Measurements from ENCODE around the gene AQP7.
"Not testable (repeated sequence)": the region's sequence is repeated elsewhere in the genome, so short reads cannot be mapped to it uniquely, and the experiment has no call there.

The AQP7 gene

DNA sequence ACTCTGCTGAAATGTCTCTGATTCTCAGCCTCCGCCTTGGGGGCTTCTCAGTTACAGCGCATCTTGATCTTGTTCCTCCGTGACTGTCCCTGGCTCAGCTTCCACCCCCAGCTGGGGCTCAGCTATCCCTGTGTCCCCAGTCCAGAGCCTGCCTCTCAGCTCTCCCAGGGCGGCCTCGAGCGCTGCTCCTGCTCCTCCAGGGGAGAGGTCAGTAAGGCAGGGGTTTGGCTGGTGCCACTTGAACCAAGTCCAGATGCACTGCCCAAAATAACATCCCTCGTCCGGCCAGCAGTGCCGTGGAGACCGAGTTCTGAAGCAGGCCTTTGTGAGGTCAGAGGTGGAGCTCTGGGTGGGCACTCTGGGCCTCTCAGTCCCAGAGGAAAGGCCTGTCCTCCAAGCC is at the start of gene AQP7:
TSS of gene AQP7 (minus strand) at position 198 of the 400 bp plus-strand sequence. CDS start 1,306 bp downstream, outside the sequence.
- DNase-seq = not testable (repeated sequence)

DNA sequence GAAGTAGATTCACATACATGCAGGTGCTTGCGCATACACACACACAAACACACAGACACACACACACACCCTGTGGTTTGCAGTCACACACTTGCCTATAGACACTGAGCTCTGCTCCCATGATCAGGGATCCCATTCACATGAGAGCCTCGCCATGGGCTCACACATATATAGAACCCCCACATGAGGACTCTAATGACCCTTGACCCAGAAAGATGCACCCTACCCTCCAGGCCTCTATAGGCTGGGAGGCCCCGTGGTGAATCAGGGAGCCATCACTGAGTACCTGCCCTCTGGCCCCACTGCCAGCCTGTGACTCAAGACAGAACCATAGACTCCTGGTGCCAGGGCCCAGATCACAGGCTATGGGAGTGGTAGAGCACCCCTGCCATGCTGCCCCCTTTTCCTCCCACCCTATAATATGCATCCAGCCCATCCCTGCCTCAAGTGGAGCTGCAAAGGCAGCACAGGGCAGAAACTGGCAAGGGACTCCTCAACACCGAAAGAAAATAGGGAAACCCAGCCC is 48.3 kb upstream of the AQP7 start:
- DNase-seq = no peak

- no peak for DNase-seq
Observed at GRCh38 chr9:33449715-33450114, 47.3 kb upstream of the AQP7 start.

GRCh38 chr9:33447799-33448553 is 45.6 kb upstream of the AQP7 start:
- DNase-seq = peak; percentile 53

DNA sequence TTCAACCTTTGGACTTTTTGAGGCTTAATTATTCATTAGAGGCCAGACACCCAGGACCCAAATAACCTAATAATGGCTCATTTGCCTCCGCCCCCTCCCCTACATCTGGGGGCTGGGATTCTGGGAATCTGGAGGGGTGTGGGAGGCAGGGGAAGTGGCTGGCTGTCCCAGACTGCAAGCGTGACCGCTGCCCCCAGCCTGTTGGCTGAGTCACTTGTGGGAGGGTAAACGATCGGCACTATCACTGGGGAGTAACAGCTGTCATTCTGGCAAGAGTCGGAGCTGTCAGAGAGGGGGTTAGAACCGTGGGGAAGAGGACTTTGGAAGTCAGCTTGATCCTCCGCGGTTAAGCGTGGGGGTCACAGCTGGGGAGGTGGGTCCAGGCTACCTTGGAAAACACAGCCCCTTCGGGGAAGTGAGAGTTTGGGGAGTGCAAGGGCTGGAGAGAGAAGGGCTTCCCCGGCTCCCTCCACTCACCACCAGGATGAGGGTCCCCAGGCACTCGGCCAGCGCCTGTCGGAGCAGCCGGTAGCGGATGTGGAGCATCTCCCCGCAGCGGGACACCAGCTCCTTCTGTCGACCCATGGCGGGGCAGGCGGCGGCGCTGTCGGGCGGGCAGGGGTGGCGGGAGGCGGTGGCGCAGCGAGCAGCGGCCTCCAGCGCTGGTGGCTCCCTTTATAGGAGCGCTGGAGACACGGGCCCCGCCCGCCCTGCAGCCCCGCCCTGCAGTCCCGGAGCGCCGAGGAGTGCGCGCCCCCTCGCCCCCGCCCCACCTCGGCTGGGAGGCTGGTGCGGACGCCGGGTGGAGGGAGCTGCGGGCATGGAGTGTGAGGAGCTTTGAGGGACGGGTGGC is 44.8 kb upstream of the AQP7 start, which contains the start of gene AQP3:
TSS of gene AQP3 (minus strand) at position 648 of the 853 bp plus-strand sequence. CDS start at position 585, 63 bp downstream.
- DNase-seq = peak; percentile 83

DNA sequence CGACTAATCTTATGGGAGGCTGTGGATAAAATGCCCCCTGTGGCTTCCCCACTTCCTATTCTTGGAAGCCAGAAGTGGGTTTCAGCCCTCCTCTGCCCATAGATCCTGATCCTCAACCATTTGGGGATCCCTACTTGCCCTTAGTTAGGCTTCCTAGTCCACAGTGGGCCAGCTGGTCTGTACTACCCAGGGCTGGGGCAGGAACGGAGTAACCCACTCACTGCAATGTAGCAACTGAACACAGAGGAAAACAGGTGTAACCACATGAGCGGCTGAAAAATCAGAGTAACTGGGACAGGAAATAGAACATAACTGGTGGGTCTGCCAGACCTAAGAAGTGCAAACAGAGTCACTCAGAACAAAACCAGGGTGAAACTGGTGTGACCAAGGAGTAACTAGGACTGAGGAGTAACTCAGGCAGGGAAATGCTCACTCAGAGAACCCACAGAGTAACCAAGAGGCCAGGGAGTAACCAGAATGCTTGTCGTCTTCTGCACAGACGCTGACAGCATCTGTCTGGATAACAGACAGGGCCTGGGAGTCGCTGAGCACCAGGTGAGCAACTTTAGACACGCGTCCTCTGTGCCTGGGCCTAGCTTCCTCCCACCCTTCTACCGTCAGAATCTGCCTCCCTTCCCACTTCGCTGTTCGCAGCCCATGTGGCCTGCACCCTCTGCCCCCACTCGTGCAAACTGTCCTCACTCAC is 44.0 kb upstream of the AQP7 start:
- peak; percentile 23 for DNase-seq

- DNase-seq = no peak
Observed at GRCh38 chr9:33445389-33446239, 43.2 kb upstream of the AQP7 start.

- DNase-seq = no peak
Observed at GRCh38 chr9:33443464-33444154, 41.2 kb upstream of the AQP7 start.

DNA sequence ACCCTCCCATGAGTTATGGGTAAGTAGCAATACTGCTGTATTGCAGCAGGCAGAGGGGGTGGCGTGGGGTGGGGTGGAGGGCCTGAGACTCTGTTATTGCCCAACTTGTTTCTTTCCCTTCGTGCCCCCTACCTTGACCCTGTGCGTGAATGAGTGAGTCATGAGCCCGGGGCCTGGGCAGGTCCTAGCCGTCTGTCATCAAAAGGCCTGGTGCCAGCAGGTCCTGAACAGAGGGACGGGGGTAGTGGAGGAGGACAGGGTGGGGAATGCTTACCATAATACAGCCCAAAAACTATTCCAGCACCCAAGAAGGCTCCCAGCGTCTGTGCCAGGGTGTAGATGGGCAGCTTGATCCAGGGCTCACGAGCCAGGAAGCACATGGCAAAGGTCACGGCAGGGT is 40.7 kb upstream of the AQP7 start:
- DNase-seq = no peak

DNA sequence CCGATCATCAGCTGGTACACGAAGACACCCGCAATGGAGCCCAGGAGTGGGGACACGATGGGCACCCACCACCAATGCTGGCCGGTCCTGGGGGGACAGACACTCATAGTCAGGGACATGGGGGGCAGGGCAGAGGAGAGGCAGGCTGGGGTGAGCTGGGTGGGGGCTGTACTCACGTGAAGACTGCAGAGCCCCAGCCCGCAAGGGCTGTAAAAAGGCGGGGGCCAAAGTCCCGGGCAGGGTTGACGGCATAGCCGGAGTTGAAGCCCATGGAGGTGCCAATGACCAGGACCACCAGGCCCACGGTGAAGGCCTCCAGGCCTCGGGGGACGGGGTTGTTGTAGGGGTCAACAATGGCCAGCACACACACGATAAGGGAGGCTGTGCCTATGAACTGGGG is 39.8 kb upstream of the AQP7 start:
- no peak for DNase-seq

- no peak for DNase-seq
Observed at GRCh38 chr9:33440609-33441008, 38.2 kb upstream of the AQP7 start.

DNA sequence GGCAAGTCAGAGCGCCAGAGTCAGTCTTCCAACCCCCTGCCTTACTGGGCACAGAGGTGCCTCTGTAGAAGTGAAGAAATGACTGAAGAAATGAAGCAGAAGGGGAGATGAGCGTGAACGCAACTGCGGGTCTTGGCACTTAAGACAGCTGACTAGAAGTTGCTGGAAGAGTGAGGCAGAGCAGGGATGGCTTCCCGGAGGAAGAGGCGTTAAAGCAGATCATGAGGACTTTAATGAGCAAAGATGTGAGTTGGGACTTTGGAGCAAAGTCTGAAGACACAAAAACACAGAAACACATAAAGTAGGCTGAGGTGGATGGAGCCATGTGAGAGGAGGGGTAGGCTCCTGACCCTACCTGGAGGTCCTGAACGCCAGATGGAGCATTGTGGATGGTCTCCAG is 37.8 kb upstream of the AQP7 start:
- no peak for DNase-seq

GRCh38 chr9:33439731-33440130 is 37.4 kb upstream of the AQP7 start:
- no peak for DNase-seq

DNA sequence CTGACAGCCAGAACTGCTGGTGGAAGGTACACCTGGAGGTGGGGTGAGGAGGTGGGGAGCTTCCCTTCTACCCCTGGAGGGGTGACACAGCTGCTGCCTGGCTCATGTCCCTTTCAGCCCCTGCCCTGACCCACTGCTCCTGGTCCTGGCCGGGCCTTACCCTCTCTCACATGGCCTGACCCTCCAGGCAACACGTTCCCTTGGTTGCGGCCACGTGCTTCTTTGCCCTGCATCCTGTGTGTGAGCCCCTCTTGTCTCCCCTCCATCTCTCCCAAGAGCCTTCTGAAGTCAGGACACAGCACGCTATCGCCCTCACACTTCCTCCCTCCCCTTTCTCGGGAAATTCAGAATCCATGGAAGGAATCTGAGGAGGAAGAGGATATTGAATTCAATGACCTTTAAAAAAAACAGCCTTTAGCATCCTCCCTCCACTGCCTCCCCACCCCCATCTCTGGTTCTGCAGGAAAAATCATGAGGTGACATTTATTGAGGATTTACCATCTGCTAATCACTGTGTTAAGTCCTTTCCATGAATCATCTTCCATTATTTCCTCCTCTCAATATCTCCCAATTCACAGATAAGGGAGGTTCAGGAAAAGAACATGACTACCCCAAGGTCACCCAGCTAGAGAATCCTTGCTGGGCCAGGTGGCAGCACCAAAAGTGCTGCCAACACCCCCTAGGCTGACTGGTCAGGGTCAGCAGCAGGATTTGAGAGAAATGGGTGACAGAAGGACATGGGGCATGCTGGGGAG is 36.7 kb upstream of the AQP7 start:
- no peak for DNase-seq

- DNase-seq = no peak
Observed at GRCh38 chr9:33437898-33438297, 35.5 kb upstream of the AQP7 start.

GRCh38 chr9:33437205-33437604 is 34.8 kb upstream of the AQP7 start:
- DNase-seq = no peak

DNA sequence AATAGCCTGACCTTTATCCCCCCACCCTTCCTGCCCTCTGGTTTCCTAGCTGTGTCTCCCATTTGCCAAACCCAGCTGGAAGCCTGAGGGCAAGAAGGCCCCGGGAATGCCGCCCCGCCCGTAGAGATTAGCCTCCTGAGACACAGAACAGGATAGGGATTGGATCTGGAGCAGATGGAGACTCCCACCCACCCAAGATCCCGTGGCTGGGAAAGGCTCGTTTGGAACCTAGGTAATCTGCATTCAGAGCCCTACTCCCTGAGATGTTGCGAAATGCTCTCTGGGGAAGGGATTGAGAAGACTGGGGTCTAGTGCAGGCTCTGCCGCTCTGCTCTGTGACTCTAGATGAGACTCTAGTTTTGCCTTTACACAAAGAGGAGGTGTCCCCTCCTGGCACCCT is 34.1 kb upstream of the AQP7 start:
- no peak for DNase-seq

- DNase-seq = no peak
Observed at GRCh38 chr9:33435821-33436277, 33.5 kb upstream of the AQP7 start.

- no peak for DNase-seq
Observed at GRCh38 chr9:33434317-33435105, 32.1 kb upstream of the AQP7 start.

DNA sequence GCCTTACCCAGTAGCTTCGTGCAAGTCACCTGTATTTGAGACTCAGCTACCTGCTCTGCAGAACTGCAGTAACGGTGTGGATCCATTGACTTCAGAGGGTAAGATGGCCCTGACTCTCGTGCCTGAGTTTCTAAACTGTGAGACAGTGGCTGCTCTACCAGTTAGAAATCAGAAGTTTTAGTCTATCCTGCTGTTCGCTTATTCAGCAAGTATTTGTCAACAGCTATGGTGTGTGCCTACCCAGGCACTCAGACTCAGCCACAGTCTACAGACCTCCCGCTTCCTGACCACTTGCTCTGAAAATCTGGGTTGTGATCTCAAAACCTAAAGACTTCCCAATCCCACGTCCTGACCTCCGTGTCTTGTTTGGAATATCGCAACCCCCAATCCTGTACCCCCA is 31.5 kb upstream of the AQP7 start:
- no peak for DNase-seq
